Measurements from ENCODE around the gene FAM83F. TPM values are rescaled to one million over a fixed set of nuclear protein-coding genes. Genes with fewer than 3 reads are reported as not detected.
A peak's percentile ranks its signal among the peaks of the same experiment; 100 is the strongest.

Gene FAM83F
- total RNA-seq, 1 experiment from 2014 or later = 43.1 TPM

DNA sequence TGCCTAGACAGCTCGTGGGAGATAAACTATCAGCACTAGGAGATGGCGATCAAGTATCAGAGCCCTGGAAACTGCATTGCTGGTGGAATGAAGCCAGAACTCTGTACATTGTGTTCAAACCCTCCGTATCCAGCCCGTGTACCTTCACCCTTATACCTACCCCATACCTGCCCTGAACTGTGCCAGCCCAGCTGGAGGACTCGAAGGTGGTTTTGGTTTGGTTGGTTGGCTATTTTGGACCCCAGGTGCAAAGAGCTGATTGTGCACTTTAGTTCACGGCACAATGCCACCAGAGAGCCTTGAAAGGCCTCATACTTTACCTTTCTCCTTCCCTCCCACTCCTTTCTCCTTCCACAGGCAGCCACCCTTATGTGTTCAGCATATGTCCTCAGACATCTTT is 16.0 kb downstream of the FAM83F start (continued):
- TF ChIP-seq, protein P1, sequence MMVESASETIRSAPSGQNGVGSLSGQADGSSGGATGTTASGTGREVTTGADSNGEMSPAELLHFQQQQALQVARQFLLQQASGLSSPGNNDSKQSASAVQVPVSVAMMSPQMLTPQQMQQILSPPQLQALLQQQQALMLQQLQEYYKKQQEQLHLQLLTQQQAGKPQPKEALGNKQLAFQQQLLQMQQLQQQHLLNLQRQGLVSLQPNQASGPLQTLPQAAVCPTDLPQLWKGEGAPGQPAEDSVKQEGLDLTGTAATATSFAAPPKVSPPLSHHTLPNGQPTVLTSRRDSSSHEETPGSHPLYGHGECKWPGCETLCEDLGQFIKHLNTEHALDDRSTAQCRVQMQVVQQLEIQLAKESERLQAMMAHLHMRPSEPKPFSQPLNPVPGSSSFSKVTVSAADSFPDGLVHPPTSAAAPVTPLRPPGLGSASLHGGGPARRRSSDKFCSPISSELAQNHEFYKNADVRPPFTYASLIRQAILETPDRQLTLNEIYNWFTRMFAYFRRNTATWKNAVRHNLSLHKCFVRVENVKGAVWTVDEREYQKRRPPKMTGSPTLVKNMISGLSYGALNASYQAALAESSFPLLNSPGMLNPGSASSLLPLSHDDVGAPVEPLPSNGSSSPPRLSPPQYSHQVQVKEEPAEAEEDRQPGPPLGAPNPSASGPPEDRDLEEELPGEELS (CRISPR knock-in tag; IDR thresholded peaks at IDR 0.05) = no peak
- TF ChIP-seq GRHL2 (CRISPR knock-in tag; IDR thresholded peaks at IDR 0.05; ENCODE audit: insufficient replicate concordance, severe bottlenecking) = no peak
- no peak for TF ChIP-seq ZNF263 (CRISPR knock-in tag; IDR thresholded peaks at IDR 0.05; ENCODE audit: low read depth)
- no peak for TF ChIP-seq TCF7 (CRISPR knock-in tag; IDR thresholded peaks at IDR 0.05; ENCODE audit: low read depth)
- TF ChIP-seq, protein P2, sequence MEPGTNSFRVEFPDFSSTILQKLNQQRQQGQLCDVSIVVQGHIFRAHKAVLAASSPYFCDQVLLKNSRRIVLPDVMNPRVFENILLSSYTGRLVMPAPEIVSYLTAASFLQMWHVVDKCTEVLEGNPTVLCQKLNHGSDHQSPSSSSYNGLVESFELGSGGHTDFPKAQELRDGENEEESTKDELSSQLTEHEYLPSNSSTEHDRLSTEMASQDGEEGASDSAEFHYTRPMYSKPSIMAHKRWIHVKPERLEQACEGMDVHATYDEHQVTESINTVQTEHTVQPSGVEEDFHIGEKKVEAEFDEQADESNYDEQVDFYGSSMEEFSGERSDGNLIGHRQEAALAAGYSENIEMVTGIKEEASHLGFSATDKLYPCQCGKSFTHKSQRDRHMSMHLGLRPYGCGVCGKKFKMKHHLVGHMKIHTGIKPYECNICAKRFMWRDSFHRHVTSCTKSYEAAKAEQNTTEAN (CRISPR knock-in tag; IDR thresholded peaks at IDR 0.05) = no peak
- no peak for TF ChIP-seq ZNF121 (CRISPR knock-in tag; IDR thresholded peaks at IDR 0.05)
- no peak for TF ChIP-seq GTF2I (CRISPR knock-in tag; conservative IDR thresholded peaks at IDR 0.05)
- TF ChIP-seq ZNF317 (CRISPR knock-in tag; IDR thresholded peaks at IDR 0.05; ENCODE audit: borderline replicate concordance, low read depth) = no peak

DNA sequence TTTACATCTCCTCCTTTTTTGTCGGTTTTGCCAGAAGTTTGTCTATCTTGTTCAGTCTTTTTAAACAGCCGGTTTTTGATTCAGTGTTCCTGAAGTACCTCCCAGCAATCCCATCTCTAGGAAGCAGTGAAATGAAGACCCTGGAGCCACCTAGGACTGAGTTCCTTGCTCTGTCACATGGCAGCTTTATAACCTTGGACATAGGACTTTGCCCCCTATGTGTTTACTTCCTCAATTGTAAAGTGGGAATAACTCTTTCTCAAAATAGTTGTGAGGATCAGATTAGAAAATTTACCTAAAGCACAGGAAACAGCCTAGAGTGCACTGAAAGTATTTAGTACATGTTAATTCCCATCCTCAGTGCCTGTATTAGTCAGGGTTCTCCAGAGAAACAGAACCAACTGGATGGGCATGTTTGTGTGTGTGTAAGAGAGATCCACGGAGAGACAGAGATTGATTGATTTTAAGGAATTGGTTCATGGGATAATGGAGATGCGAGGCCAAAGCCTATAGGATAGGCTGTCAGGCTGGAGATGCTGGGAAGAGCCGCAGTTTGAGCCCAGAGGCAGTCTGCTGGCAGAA is 20.0 kb downstream of the FAM83F start:
- no peak for ATAC-seq

DNA sequence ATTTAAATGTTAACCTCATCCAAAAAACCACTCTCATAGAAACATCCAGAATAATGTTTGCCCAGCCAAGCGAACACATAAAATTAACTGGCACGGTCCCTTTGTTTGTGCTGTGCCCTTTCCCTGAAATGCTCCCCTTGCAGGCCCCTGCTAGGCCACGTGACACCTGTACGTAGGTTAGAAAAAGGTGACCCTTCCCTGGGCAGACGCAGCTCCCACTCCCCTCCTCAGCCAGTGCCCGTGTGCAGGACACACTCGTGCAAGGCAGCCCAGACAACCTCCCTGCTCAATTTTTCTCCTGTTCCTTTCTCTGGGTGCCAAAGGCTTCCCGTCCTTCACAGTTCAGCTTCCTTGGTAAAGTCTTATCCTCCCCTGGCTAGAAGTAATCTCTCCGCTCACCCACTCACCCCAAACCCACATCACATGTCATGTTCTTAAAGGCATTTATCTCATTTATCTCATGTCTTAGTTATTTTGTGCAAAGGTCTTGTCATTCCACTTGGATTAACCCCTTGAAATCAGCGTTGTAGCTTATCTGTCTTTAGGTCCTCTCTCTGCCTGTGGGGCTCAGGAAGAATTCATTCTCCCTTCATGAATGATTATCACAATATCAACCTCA is 20.7 kb downstream of the FAM83F start:
- peaks cover 14% of the 10 kb centered on the region for H3K4me1 Mint-ChIP-seq
- peaks cover 29% of the 10 kb centered on the region for H3K36me3 Mint-ChIP-seq
- no peak overlapping the region for H3K4me3 Mint-ChIP-seq
- no peak for ATAC-seq
- ChIA-PET CTCF (interaction anchor here (1.2 to 1.9 kb wide), 3 partner anchors 9 to 62 kb away, joined by 3 to 8 read pairs (median 4); no protein-coding TSS in a partner anchor), POLR2A (no interaction called here)
- no peak for TF ChIP-seq PRRX2 (CRISPR knock-in tag; IDR thresholded peaks at IDR 0.05)
- TF ChIP-seq ATF1 (CRISPR knock-in tag; IDR thresholded peaks at IDR 0.05) = no peak
- TF ChIP-seq, protein P3, sequence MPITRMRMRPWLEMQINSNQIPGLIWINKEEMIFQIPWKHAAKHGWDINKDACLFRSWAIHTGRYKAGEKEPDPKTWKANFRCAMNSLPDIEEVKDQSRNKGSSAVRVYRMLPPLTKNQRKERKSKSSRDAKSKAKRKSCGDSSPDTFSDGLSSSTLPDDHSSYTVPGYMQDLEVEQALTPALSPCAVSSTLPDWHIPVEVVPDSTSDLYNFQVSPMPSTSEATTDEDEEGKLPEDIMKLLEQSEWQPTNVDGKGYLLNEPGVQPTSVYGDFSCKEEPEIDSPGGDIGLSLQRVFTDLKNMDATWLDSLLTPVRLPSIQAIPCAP (CRISPR knock-in tag; IDR thresholded peaks at IDR 0.05) = no peak
- TF ChIP-seq, protein P4, sequence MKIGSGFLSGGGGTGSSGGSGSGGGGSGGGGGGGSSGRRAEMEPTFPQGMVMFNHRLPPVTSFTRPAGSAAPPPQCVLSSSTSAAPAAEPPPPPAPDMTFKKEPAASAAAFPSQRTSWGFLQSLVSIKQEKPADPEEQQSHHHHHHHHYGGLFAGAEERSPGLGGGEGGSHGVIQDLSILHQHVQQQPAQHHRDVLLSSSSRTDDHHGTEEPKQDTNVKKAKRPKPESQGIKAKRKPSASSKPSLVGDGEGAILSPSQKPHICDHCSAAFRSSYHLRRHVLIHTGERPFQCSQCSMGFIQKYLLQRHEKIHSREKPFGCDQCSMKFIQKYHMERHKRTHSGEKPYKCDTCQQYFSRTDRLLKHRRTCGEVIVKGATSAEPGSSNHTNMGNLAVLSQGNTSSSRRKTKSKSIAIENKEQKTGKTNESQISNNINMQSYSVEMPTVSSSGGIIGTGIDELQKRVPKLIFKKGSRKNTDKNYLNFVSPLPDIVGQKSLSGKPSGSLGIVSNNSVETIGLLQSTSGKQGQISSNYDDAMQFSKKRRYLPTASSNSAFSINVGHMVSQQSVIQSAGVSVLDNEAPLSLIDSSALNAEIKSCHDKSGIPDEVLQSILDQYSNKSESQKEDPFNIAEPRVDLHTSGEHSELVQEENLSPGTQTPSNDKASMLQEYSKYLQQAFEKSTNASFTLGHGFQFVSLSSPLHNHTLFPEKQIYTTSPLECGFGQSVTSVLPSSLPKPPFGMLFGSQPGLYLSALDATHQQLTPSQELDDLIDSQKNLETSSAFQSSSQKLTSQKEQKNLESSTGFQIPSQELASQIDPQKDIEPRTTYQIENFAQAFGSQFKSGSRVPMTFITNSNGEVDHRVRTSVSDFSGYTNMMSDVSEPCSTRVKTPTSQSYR (CRISPR knock-in tag; IDR thresholded peaks at IDR 0.05) = no peak
- TF ChIP-seq FOXJ3 (CRISPR knock-in tag; IDR thresholded peaks at IDR 0.05; ENCODE audit: borderline replicate concordance) = no peak
- no peak for TF ChIP-seq CREB1 (CRISPR knock-in tag; IDR thresholded peaks at IDR 0.05)
- TF ChIP-seq, protein P2 (CRISPR knock-in tag; IDR thresholded peaks at IDR 0.05) = no peak
- no peak for TF ChIP-seq ELF4 (CRISPR knock-in tag; IDR thresholded peaks at IDR 0.05; ENCODE audit: low read depth)
- TF ChIP-seq ZBTB21 (CRISPR knock-in tag; IDR thresholded peaks at IDR 0.05; ENCODE audit: borderline replicate concordance) = no peak
- peak overlapping the region; percentile 13 for H3K27ac Mint-ChIP-seq
- DNase-seq (ENCODE audit: low spot score) = no peak
- peaks cover 11% of the 10 kb centered on the region for H3K9me3 Mint-ChIP-seq
- H3K27me3 Mint-ChIP-seq (ENCODE audit: low read depth) = no peaks in the 10 kb centered on the region

More for the DNA sequence above, 20.0 kb downstream of the FAM83F start:
- H3K27ac Mint-ChIP-seq = 0 out of 2 replicates have a peak overlapping the region, but pooled peaks have one; percentile 16
- ChIA-PET CTCF (interaction anchor here (0.7 to 1.9 kb wide), 2 partner anchors 9 to 10 kb away, joined by 4 to 8 read pairs; no protein-coding TSS in a partner anchor), POLR2A (no interaction called here)
- TF ChIP-seq TEAD1 (CRISPR knock-in tag; IDR thresholded peaks at IDR 0.05) (no peak), MYBL2 (CRISPR knock-in tag; IDR thresholded peaks at IDR 0.05) (no peak), ZNF416 (CRISPR knock-in tag; IDR thresholded peaks at IDR 0.05) (no peak)
- TF ChIP-seq, protein P5, sequence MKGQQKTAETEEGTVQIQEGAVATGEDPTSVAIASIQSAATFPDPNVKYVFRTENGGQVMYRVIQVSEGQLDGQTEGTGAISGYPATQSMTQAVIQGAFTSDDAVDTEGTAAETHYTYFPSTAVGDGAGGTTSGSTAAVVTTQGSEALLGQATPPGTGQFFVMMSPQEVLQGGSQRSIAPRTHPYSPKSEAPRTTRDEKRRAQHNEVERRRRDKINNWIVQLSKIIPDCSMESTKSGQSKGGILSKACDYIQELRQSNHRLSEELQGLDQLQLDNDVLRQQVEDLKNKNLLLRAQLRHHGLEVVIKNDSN (CRISPR knock-in tag; IDR thresholded peaks at IDR 0.05) = no peak
- no peaks in the 10 kb centered on the region for H3K27me3 Mint-ChIP-seq (ENCODE audit: low read depth)
- peaks cover 21% of the 10 kb centered on the region for H3K4me1 Mint-ChIP-seq
- peaks cover 11% of the 10 kb centered on the region for H3K9me3 Mint-ChIP-seq
- no peak for DNase-seq (ENCODE audit: low spot score)
- H3K4me3 Mint-ChIP-seq = no peak overlapping the region
- peaks cover 24% of the 10 kb centered on the region for H3K36me3 Mint-ChIP-seq

Measured in WTC11 (cell line).